H9 (cell line): Measurements from ENCODE around the gene DMRTC2. TPM values are rescaled to one million over a fixed set of nuclear protein-coding genes. Genes with fewer than 3 reads are reported as not detected.

Experiments
- DNase-seq: peaks from one replicate; pipeline ENCODE4 v3.0.0-alpha.2; 2017
- H2AFZ ChIP-seq: one replicate; pipeline ENCODE4 v1.6.1; 2013; ENCODE audit warnings: mild to moderate bottlenecking, low read length, control low read depth, moderate library complexity
- H2AK5ac ChIP-seq: 2 replicates; pipeline ENCODE4 v1.6.1; 2013; ENCODE audit warnings: low read length, control low read depth, mixed read lengths; ENCODE audit not compliant: insufficient read length
- H2BK120ac ChIP-seq: one replicate; pipeline ENCODE4 v1.6.1; 2013; ENCODE audit warnings: low read depth, mild to moderate bottlenecking, low read length, control low read depth, inconsistent platforms; ENCODE audit not compliant: poor library complexity, severe bottlenecking
- H2BK12ac ChIP-seq: 2 replicates; pipeline ENCODE4 v1.6.1; 2013; ENCODE audit warnings: low read length, control low read depth, mixed read lengths, low read depth; ENCODE audit not compliant: insufficient read length
- H2BK15ac ChIP-seq: 2 replicates; pipeline ENCODE4 v1.6.1; 2013; ENCODE audit warnings: low read depth, low read length, control low read depth
- H2BK20ac ChIP-seq: one replicate; pipeline ENCODE4 v1.6.1; 2013; ENCODE audit warnings: low read depth, mild to moderate bottlenecking, low read length, control low read depth, inconsistent platforms; ENCODE audit not compliant: poor library complexity, severe bottlenecking
- H2BK5ac ChIP-seq: 2 replicates; pipeline ENCODE4 v1.6.1; 2013; ENCODE audit warnings: low read length, control low read depth, mixed read lengths; ENCODE audit not compliant: insufficient read length
- H3K14ac ChIP-seq: 2 replicates; pipeline ENCODE4 v1.6.1; 2013; ENCODE audit warnings: low read length, control low read depth; ENCODE audit not compliant: insufficient read depth
- H3K18ac ChIP-seq: 2 replicates; pipeline ENCODE4 v1.6.1; 2013; ENCODE audit warnings: low read depth, mild to moderate bottlenecking, mixed read lengths, low read length, control low read depth; ENCODE audit not compliant: insufficient read length
- H3K23ac ChIP-seq: 2 replicates; pipeline ENCODE4 v1.6.1; 2013; ENCODE audit warnings: low read length, control low read depth, mixed read lengths, low read depth; ENCODE audit not compliant: insufficient read length
- H3K23me2 ChIP-seq: 2 replicates; pipeline ENCODE4 v1.6.1; 2013; ENCODE audit warnings: low read depth, mild to moderate bottlenecking, mixed read lengths, low read length, control low read depth; ENCODE audit not compliant: insufficient read length, poor library complexity, severe bottlenecking
- H3K27ac ChIP-seq: 2 replicates; pipeline ENCODE4 v1.5.1; 2013; ENCODE audit warnings: low read length, control low read depth, mixed read lengths, low read depth; ENCODE audit not compliant: insufficient read length
- H3K27me3 ChIP-seq: 2 replicates; pipeline ENCODE4 v1.6.1; 2013; ENCODE audit warnings: low read length, control low read depth, inconsistent platforms; ENCODE audit not compliant: insufficient read depth
- H3K4ac ChIP-seq: 2 replicates; pipeline ENCODE4 v1.6.1; 2013; ENCODE audit warnings: low read depth, mild to moderate bottlenecking, control low read depth, inconsistent platforms, low read length, moderate library complexity
- H3K4me1 ChIP-seq: 2 replicates; pipeline ENCODE4 v1.6.1; 2013; ENCODE audit warnings: low read length, control low read depth, inconsistent platforms; ENCODE audit not compliant: insufficient read depth
- H3K4me2 ChIP-seq: 2 replicates; pipeline ENCODE4 v1.6.1; 2013; ENCODE audit warnings: low read length, control low read depth, mixed read lengths; ENCODE audit not compliant: insufficient read length, insufficient read depth
- H3K56ac ChIP-seq: 2 replicates; pipeline ENCODE4 v1.6.1; 2013; ENCODE audit warnings: low read depth, mild to moderate bottlenecking, mixed read lengths, low read length, control low read depth; ENCODE audit not compliant: insufficient read length
- H3K79me1 ChIP-seq: 2 replicates; pipeline ENCODE4 v1.6.1; 2013; ENCODE audit warnings: low read depth, mild to moderate bottlenecking, moderate library complexity, low read length, control low read depth, inconsistent platforms; ENCODE audit not compliant: insufficient read depth, poor library complexity, severe bottlenecking
- H3K79me2 ChIP-seq: 2 replicates; pipeline ENCODE4 v1.6.1; 2013; ENCODE audit warnings: low read length, control low read depth, inconsistent platforms; ENCODE audit not compliant: insufficient read depth
- H3K9ac ChIP-seq: 2 replicates; pipeline ENCODE4 v1.6.1; 2013; ENCODE audit warnings: low read length, control low read depth, mixed read lengths; ENCODE audit not compliant: insufficient read length; ENCODE audit errors: extremely low read depth
- H3K9me3 ChIP-seq: one replicate; pipeline ENCODE4 v1.6.1; 2013; ENCODE audit warnings: low read depth, low read length, inconsistent platforms; ENCODE audit not compliant: control insufficient read depth
- H3T11ph ChIP-seq: one replicate; pipeline ENCODE4 v1.6.1; 2013; ENCODE audit warnings: mild to moderate bottlenecking, low read length, control low read depth, inconsistent platforms
- H4K20me1 ChIP-seq: one replicate; pipeline ENCODE4 v1.6.1; 2013; ENCODE audit not compliant: control insufficient read depth, insufficient read length, insufficient read depth
- H4K5ac ChIP-seq: 2 replicates; pipeline ENCODE4 v1.6.1; 2013; ENCODE audit warnings: low read depth, mild to moderate bottlenecking, mixed read lengths, low read length, control low read depth; ENCODE audit not compliant: insufficient read length
- H4K8ac ChIP-seq: replicated peaks from 2 replicates; pipeline ENCODE4 v1.6.1; 2013; ENCODE audit warnings: low read length, control low read depth, mixed read lengths, low read depth; ENCODE audit not compliant: insufficient read length
- H4K91ac ChIP-seq: 2 replicates; pipeline ENCODE4 v1.6.1; 2013; ENCODE audit warnings: low read depth, mild to moderate bottlenecking, moderate library complexity, mixed read lengths, low read length, control low read depth; ENCODE audit not compliant: insufficient read length
- H3K27ac Mint-ChIP-seq, 3 experiments: 2 replicates in 2 of 3; 3 replicates in 1 of 3; pipeline ENCODE4 v1.8.0; 2020 to 2021; ENCODE audit warnings: mixed read lengths in 3 of 3, mild to moderate bottlenecking in 1 of 3, moderate library complexity in 1 of 3
- H3K27me3 Mint-ChIP-seq: 2 replicates; pipeline ENCODE4 v1.8.0; 2021; ENCODE audit warnings: low read depth, mild to moderate bottlenecking, moderate library complexity, mixed read lengths
- H3K36me3 Mint-ChIP-seq, 3 experiments: 2 replicates in 2 of 3; 3 replicates in 1 of 3; pipeline ENCODE4 v1.8.0; 2020 to 2021; ENCODE audit warnings: low read depth in 3 of 3, mixed read lengths in 3 of 3; ENCODE audit not compliant: insufficient read depth in 1 of 3
- H3K4me1 Mint-ChIP-seq, 2 experiments: 2 replicates each; pipeline ENCODE4 v1.8.0; 2020; ENCODE audit warnings: mixed read lengths in 2 of 2
- H3K4me3 Mint-ChIP-seq, 2 experiments: 2 replicates in 1 of 2; 3 replicates in 1 of 2; pipeline ENCODE4 v1.8.0; 2020 to 2021; ENCODE audit warnings: mild to moderate bottlenecking in 2 of 2, mixed read lengths in 2 of 2, moderate library complexity in 1 of 2
- H3K9me3 Mint-ChIP-seq, 2 experiments: 2 replicates in 1 of 2; 3 replicates in 1 of 2; pipeline ENCODE4 v1.8.0; 2020; ENCODE audit warnings: mild to moderate bottlenecking in 2 of 2, mixed read lengths in 2 of 2, moderate library complexity in 1 of 2
- WGBS: extraction: QIAGEN DNeasy Blood & Tissue Kit; methylation state at CpG from one replicate; pipeline ENCODE4 v1.1.7; 2013; ENCODE audit warnings: missing lambda C conversion rate, low lambda C conversion rate, mixed read lengths; ENCODE audit not compliant: insufficient read length; ENCODE audit errors: extremely low coverage; 5-methylcytosine and 5-hydroxymethylcytosine counted together
- total RNA-seq: library from RNA; stranded (reverse); gene quantifications from 2 replicates; pipeline ENCODE4 v1.2.1, GENCODE V29; 2021
- TF ChIP-seq, protein P1 (sequence below): fragments of 200-600 bp; sonication (generic); conservative IDR thresholded peaks from 3 replicates; pipeline ENCODE4 v1.8.0; 2021; ENCODE audit warnings: antibody characterized with exemption, mild to moderate bottlenecking

Gene DMRTC2
- total RNA-seq, 1 experiment from 2014 or later, result not detected

DNA sequence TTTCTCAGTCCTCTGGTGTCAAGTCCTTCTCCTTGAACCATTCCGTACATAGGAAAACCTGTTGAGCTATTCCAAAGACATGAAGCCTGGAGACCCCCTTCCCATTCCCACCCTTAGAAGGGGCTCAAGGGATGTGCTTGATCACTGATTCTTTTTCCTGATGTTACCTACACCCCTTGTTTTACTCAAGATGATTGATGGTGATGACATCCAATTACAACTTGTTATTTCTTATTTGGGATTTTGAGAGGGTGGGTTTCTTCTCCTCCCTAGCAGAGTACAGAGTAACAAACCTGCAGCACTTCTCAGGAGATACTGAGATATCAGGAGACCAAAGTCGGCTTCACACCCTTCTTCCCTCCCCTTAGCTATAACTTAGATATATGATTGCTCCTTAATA, 8.5 kb downstream of the DMRTC2 start:
- H2BK15ac ChIP-seq, result no peak overlapping the region
- H3K23me2 ChIP-seq, result no peaks in the 10 kb centered on the region
- no peak overlapping the region for H3K4me2 ChIP-seq
- TF ChIP-seq, protein P1, sequence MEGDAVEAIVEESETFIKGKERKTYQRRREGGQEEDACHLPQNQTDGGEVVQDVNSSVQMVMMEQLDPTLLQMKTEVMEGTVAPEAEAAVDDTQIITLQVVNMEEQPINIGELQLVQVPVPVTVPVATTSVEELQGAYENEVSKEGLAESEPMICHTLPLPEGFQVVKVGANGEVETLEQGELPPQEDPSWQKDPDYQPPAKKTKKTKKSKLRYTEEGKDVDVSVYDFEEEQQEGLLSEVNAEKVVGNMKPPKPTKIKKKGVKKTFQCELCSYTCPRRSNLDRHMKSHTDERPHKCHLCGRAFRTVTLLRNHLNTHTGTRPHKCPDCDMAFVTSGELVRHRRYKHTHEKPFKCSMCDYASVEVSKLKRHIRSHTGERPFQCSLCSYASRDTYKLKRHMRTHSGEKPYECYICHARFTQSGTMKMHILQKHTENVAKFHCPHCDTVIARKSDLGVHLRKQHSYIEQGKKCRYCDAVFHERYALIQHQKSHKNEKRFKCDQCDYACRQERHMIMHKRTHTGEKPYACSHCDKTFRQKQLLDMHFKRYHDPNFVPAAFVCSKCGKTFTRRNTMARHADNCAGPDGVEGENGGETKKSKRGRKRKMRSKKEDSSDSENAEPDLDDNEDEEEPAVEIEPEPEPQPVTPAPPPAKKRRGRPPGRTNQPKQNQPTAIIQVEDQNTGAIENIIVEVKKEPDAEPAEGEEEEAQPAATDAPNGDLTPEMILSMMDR, result no peak
- WGBS, result no CpG with 5 or more reads among the region's 2 CpGs
- no peak overlapping the region for H2BK20ac ChIP-seq
- H2BK120ac ChIP-seq, result no peak overlapping the region
- Mint-ChIP-seq H3K27ac (no peak overlapping the region), H3K9me3 (peaks cover 0 to 7% of the 10 kb centered on the region in 2 experiments; a peak in 2 of 5 replicates), H3K36me3 (no peaks in the 10 kb centered on the region), H3K4me1 (peaks cover 0 to 3% of the 10 kb centered on the region in 2 experiments; a peak in 2 of 4 replicates), H3K27me3 (peaks cover 52% of the 10 kb centered on the region), H3K4me3 (no peak overlapping the region)
- no peak overlapping the region for H3K27ac ChIP-seq
- no peak overlapping the region for H2AFZ ChIP-seq
- no peak overlapping the region for H3T11ph ChIP-seq
- H4K5ac ChIP-seq, result no peak overlapping the region
- H3K4ac ChIP-seq, result no peak overlapping the region
- no peak overlapping the region for H2BK12ac ChIP-seq
- no peaks in the 10 kb centered on the region for H3K27me3 ChIP-seq
- no peak overlapping the region for H3K18ac ChIP-seq
- no peaks in the 10 kb centered on the region for H3K9me3 ChIP-seq
- H4K91ac ChIP-seq, result no peak overlapping the region
- no peak for DNase-seq
- no peaks in the 10 kb centered on the region for H3K79me2 ChIP-seq
- H3K14ac ChIP-seq, result no peak overlapping the region
- no peak overlapping the region for H4K8ac ChIP-seq
- H4K20me1 ChIP-seq, result no peaks in the 10 kb centered on the region
- H3K56ac ChIP-seq, result no peak overlapping the region
- no peaks in the 10 kb centered on the region for H3K79me1 ChIP-seq
- H2AK5ac ChIP-seq, result no peak overlapping the region
- no peak overlapping the region for H3K23ac ChIP-seq
- H3K4me1 ChIP-seq, result no peaks in the 10 kb centered on the region; the same call in 1 of the 2 replicates
- no peak overlapping the region for H3K9ac ChIP-seq
- H2BK5ac ChIP-seq, result no peak overlapping the region
